NCI-H345 (cell line): ENCODE results near the gene TMX1.
"Not testable (repeated sequence)": the region's sequence is repeated elsewhere in the genome, so short reads cannot be mapped to it uniquely, and the experiment has no call there.

ENCODE experiments used
- DNase-seq: peaks from one replicate; lab custom pipeline; 2025; lab: John Stamatoyannopoulos, UW

Gene TMX1, protein sequence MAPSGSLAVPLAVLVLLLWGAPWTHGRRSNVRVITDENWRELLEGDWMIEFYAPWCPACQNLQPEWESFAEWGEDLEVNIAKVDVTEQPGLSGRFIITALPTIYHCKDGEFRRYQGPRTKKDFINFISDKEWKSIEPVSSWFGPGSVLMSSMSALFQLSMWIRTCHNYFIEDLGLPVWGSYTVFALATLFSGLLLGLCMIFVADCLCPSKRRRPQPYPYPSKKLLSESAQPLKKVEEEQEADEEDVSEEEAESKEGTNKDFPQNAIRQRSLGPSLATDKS

DNA sequence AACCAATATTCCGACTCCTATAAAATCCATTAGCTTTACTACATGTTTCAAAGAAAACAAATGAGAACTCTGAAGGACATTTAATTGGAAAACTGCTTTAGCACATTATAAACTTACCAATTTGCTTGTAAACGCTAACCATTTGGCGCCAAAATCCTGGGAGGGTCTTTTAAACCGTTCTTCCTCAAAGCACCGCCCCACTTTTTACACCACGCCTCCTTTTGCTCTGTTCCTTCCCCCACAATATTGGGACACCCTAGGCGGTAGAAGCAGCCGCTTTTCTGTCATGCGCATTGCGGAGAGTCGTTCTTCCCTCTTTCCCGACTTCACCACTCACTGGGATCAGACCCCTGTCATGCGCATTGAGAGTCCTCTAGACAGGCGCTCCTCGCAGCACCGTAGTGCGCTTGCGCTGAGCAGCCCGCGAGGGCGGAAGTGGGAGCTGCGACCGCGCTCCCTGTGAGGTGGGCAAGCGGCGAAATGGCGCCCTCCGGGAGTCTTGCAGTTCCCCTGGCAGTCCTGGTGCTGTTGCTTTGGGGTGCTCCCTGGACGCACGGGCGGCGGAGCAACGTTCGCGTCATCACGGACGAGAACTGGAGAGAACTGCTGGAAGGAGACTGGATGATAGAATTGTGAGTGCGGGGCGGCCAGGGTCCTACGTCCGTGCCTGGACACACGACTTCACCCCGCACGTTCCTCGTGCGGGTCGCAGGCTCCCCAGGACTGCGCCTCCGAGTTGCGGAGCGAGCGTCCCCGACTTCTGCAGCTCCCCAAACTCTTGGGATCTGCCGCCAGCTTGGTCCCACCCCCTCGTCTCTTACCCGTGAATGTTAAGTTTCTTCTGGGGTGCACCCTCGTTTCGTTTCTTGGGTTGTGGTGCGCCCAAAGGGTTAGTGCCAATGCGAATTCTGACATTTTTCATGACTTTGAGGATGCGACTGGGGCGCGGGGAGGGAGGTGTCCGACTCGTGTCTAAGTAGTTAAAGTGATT lies at the start of gene TMX1:
Gene TMX1 (plus strand): TSS at position 435 of the 991 bp plus-strand sequence. CDS start 46 bp downstream, at position 481.
- peak; percentile 99 for DNase-seq

DNA sequence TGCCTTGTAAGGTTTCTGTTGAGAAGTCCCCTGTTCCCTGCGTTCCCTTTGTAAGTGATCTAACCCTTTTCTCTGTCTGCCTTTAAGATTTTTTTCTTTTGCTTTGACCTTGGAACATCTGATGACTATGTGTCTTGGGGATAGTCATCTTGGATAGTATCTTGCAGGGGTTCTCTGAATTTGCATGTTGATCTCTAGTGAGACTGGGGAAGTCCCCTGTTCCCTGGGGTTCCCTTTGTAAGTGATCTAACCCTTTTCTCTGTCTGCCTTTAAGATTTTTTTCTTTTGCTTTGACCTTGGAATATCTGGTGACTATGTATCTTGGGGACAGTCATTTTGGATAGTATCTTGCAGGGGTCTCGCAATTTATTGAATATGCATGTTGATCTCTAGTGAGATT lies 38.2 kb upstream of the TMX1 start:
- no peak for DNase-seq

DNA sequence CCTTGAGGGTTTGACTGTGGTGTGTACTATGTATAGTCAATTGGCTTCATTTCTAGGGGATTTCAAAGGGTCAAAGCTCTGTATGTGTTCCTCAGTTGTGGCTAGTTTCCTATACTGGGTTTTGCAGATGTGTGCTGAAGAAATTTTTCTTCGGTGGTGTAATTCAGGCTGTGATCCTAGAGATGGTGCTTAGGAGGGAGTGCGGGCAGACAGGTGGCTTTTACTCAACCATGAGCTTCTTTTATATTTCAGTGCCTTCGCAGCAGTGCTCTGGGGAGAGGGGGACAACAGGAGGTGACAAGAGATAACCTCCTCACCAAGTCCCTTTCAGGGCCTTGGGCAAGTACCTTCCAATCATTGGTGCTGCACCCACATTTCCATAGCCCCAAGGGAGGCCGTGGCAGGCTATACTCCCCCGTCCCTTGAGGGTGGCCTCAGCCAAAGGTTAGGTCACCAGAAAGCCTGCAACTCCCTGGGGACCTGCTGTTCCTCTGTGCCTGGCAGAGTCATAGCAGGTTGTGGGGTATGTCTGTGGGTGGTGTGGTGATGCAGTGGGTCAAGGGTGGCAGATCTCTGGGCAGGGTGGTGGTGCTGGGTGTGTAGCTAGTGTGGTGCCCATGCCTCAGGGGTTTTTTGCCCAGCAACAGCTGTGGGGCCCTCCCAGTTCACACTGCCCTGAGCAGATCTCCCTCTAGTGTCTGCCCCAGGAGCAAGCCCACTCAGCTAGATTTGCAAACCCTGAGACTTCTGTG lies 37.0 kb upstream of the TMX1 start:
- DNase-seq = no peak

DNA sequence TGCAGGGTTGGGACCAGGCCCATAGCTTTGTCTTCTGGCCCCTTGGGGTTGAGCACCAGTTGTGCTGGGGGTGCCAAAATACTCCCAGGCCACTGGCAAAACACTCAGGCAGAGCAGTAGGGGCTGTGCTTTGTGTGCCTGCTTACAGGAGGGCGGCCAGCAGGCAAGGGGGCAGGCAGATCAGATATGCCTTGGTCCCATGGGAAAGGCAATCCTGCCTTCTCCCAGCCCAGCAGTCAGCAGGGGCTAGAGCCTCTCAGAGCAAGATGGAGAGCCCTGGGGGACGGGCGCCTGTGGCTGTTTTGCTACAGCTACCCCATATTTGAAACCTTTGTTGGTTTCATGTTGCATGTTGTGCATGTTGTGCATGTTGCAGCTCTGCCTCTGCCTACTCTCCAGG lies 36.2 kb upstream of the TMX1 start:
- no peak for DNase-seq

DNA sequence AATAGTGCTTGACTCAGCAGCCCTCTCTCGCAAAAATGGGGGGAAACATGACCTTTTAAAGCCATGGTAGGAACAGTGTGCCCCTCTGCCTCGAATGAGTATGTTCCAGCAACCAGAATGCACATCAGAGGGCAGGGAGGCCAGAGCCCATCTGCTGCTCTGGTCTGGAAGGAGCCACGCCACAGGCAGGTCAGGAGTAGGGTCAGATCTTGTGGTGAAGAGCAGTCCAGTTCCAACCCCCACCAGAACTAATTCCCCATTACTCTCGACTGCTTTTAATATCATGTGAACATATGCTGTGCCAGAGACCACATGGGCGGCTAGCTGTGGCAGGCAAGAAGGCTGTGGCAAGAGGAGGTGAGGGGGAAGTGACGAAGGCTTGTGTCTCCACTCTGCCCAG lies 34.6 kb upstream of the TMX1 start:
- no peak for DNase-seq

DNA sequence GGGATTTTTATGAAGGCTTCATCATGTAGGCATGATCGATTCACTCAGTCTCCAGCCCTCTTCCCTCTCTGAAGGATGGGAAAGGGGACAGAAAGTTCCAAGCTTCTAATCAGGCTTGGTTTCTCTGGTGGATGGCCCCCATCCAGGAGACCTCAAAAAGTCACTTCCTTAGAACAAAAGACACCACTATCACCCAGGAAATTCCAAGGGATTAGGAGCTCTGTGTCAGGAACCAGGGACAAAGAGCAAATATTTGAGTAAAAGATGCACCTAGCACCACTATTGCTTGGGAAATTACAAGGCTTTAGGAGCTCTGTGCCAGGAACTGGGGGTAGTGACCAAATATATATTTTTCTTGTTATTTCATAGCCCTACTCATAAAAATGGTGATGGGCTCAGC lies 33.6 kb upstream of the TMX1 start:
- DNase-seq = no peak

DNA sequence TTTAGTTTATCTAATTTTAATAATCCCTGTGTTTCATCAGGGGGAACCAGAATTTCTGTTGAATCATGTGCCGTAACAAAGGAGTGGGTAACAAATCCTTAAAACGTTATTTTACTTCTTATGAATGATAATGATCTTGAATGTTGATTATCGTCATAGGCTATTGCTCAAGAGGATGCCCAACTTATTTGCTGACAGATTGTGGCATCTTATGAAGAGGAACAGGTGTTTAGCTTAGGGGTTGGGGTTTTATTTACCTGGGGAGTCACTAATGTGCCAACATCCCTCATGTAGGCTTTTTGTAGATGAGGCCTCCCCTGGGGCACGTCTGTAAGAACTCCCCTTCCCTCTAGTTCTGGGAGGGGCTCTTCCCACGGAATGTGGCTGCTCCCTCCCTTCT lies 32.4 kb upstream of the TMX1 start:
- peak; percentile 28 for DNase-seq

DNA sequence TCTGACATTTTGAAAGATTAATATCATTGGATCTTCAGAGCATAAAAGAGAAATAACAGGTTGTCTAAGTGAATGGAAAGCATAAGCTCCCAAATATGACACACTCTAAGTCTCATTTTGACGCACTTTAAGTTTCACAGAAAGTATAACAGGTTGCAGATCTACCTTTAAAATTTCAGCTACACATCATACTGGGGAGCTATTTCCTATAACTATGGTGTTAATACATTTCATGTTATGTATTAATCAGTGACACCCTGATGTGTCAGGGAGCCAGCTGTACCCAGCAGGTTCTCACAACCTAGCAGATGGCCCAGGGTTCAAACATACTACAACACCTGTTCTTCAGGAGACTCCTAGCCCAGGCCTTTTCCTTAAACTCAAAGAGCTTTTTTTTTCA lies 31.1 kb upstream of the TMX1 start:
- DNase-seq = peak; percentile 68

DNA sequence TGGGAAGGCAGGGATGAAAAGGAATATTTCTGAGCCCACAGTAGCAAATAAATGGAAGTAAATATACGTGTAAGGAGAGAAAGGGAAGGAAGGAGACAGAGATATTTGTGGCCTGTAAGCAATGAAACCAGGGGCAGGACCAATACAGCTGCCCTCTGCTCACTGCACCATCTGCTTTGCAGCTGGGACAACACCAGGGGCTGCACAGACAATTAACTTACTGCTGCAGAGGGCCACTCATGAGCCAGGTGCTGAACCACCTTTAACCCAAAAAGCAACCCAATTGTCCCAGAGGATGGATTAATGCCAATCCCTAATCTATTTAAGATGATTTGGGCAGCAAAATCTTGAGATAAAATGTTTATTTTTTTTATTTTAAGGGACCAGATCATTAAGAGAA lies 30.6 kb upstream of the TMX1 start:
- DNase-seq = peak; percentile 82

DNA sequence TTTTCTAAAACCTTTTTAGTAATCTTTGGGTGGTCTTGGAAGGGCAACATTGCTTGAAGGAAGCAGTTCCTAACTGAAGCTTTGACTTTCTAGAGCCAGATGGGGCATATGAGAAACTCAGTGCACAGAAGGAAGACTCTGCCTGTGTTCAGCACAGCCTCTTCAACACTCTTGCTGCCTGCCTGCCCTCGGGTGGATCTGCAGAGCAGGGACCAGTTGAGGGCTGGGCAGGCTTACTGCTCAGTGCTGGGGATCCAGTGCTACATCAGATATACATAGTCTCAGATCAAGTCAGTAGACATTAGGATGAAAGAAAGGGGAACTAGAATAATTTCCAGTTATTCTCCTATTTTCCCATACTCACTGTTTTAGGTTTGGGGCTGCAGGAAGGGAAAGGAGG lies 29.5 kb upstream of the TMX1 start:
- peak; percentile 16 for DNase-seq

DNA sequence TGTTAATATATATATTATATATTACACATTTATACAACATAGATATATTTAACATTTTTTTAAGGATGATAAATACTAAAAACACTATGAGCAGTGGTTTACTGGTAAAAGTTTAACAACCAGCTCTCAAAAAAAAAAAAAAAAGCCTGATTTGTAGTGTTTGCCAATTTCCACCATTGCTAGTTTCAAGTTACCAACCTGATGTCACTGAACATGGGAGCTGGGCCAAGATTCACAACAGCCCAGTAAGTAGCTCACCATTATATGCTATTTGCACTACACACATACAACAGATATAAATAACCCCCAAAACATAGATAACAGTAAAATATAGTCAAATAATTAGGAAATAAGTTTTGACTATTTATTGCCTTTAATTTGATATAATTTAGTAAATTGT lies 28.9 kb upstream of the TMX1 start:
- DNase-seq = peak; percentile 79

DNA sequence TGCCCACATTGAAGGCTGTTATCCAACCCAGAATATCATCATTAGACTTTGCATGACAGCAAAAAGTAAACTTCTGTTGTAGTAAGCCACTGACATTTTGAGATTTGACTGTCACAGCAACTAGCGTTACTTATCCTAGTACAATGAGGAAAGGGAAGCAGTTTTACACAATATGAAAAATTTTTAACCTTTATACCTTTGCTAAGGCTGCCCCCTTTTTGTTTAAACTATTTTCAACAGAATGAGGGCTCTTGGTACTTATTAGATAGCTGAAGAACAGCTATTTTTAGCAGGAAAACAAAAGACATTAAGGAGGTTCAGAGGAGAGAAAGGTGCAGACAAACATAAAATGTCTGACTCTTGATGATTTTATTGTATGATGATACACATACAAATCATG lies 23.4 kb upstream of the TMX1 start:
- DNase-seq = no peak

DNA sequence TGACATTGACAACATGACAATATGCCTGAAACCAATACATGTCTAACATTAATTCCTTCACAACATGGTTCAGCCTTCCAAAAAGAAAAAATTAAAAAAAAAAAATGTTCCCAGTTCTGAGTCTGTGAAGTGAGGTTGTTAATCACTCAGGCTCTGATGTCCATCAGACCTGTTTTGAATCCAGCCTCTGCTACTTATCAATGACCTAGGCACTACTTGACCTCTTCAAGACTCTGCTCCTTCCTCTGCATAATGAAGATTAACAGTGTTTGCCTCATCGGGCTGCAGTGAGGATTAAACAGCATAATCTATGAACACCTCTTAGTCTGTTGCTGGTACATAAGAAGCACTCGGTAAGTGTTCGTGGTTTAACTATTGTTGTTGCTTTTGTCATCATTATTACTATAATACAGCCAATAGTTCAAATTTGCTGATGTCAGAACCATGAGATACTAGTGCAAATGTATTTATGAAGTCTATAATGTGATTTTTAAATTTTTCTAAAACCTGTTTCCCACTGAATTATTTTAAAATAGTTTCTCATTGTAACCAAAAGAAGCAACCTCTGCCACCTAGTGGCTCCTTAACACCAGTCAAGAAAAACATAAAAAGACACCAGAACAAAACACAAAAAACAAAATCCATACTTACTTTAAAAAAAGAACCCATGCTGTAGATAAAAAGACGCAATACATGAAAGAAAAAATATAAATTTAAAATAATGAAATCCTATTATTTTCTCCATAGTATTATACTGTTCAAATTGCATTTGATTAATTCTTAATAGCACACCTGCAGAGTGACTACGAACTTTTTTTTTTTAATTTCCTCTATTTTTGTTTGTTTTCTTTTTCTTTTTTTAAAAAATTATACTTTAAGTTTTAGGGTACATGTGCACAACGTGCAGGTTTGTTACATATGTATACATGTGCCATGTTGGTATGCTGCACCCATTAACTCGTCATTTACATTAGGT lies 20.3 kb upstream of the TMX1 start:
- peak; percentile 13 for DNase-seq

DNA sequence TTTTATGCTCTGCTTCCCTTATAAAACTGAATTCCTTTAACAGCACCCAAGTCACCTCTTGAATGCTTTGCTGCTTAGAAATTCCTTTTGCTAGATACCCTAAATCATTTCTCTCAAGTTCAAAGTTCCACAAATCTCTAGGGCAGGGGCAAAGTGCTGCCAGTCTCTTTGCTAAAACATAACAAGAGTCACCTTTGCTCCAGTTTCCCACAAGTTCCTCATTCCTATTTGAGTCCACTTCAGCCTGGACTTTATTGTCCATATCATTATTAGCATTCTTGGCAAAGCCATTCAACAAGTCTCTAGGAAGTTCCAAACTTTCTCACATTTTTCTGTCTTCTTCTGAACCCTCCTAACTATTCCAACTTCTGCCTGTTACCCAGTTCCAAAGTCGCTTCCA lies 16.6 kb upstream of the TMX1 start:
- DNase-seq = not testable (repeated sequence)

DNA sequence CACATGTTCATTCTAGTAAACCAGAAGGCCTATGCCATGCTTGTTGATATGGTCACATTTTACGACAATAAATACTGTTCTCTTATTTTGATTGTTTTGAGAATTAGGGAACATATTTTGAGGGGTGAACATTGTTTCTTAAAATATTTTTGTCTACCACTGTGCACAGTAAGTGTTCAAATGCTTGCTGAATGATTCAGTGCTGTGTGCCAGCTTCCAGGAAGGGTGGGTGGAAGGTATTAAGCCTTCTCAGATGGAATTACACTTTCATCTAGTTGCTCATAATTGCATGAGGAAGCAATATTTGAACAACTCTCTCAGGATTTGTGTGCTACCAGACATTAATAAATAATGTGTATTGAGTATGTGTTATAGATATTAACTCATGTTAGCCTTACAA lies 15.5 kb upstream of the TMX1 start:
- no peak for DNase-seq

DNA sequence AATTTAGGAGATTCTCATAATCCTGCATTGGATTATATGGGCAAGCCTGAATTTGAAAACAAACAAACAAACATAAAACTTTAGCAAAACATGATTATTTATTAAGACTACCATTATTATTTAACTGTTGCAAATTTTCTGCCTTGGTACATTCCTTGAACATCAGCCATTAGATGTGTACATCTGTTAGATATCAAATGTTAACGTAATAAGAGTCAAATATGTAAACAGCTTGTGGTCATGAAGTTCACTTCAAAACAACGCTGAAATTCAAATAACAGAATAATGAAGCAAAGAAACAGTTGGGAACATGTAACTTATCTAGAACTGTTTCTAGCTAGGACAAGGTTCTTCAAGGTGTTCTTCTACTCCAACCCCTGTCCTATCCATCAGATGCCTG lies 14.3 kb upstream of the TMX1 start:
- no peak for DNase-seq

DNA sequence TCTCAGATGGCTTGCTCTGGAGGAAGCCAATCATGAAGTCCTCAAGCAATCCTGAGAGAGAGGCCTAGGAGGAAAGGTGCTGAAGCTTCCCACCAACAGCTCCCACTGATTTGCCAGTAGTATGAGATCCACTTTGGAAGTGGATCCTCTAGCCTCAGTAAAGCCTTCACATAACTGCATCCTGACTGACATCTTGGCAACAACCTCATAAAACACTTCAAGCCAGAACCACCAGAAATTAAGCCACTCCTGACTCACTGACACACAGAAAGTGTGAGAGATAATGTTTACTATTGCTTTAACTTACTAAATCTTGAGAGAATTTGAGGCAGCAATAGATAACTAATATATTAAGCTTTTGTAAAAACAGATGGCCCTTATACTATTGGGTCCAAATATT lies 11.7 kb upstream of the TMX1 start:
- DNase-seq = no peak

DNA sequence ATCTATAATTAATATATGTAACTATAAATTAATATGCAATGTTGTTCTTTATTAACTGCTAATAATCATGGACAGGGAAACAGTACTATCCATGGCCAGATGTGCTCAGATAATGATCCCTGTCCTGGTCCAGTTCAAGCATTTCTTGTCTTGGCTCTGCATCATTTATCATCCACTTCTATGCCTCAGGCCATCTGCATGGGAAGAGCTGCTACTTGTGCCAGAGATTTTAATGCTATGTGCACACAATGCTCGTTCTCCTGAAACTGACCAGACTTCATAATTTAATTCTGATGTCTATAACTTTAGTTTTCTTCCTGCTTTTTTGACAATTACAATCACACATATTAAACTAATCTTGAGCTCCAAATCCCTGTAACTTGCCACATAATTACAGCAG lies 11.2 kb upstream of the TMX1 start:
- no peak for DNase-seq

DNA sequence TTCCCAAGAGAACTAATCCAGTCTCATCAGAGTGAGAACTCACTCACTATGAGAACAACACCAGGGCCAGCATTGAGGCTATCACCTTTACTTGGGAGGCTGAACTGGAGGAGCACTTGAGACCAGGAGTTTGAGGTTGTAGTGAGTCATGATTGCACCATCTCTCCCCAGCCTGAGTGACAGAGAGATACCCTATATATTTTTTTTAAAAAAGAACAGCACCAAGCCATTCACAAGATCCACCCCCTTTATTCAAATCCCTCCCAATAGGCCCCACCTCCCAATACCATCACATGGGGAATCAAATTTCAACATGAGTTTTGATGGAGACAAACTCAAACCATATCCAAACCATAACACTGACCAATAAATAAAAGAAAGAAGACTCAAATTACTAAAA lies 3.7 kb upstream of the TMX1 start:
- DNase-seq = no peak

DNA sequence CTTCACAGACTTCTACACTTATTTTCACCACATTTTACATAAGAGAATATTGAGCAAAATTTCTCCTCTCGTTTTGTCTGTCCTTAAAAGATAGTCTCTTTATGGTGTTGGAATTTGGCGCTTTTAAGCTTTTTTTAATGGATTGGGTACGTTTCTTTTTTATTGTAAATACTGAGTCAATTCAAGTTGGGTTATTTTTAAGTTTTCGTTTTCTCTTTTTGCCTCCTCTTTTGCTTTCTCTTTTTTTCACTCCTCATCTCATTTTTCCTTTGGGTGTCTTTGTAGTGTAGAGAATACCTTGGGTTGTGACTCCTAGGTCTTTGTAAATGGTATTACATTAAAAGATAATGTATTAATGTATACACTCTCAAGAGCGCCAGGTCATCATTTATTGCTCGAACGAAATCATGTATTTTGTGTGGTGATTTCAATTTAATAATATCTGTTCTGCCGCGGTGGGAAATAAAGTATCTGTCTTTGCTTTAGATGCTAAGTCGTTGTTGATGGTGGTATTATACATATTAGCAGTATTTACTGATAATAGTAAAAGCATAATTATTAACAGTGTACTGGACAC lies 845 bp downstream of the TMX1 start:
- no peak for DNase-seq
